H9 (cell line): ENCODE measurements around the gene CPA2. TPM values are rescaled to one million over a fixed set of nuclear protein-coding genes. Genes with fewer than 3 reads are reported as not detected.

Experiments
- DNase-seq: peaks from one replicate; pipeline ENCODE4 v3.0.0-alpha.2; 2017
- H2AFZ ChIP-seq: one replicate; pipeline ENCODE4 v1.6.1; 2013; ENCODE audit warnings: mild to moderate bottlenecking, low read length, control low read depth, moderate library complexity
- H2AK5ac ChIP-seq: 2 replicates; pipeline ENCODE4 v1.6.1; 2013; ENCODE audit warnings: low read length, control low read depth, mixed read lengths; ENCODE audit not compliant: insufficient read length
- H2BK120ac ChIP-seq: one replicate; pipeline ENCODE4 v1.6.1; 2013; ENCODE audit warnings: low read depth, mild to moderate bottlenecking, low read length, control low read depth, inconsistent platforms; ENCODE audit not compliant: poor library complexity, severe bottlenecking
- H2BK12ac ChIP-seq: 2 replicates; pipeline ENCODE4 v1.6.1; 2013; ENCODE audit warnings: low read length, control low read depth, mixed read lengths, low read depth; ENCODE audit not compliant: insufficient read length
- H2BK15ac ChIP-seq: 2 replicates; pipeline ENCODE4 v1.6.1; 2013; ENCODE audit warnings: low read depth, low read length, control low read depth
- H2BK20ac ChIP-seq: one replicate; pipeline ENCODE4 v1.6.1; 2013; ENCODE audit warnings: low read depth, mild to moderate bottlenecking, low read length, control low read depth, inconsistent platforms; ENCODE audit not compliant: poor library complexity, severe bottlenecking
- H2BK5ac ChIP-seq: 2 replicates; pipeline ENCODE4 v1.6.1; 2013; ENCODE audit warnings: low read length, control low read depth, mixed read lengths; ENCODE audit not compliant: insufficient read length
- H3K14ac ChIP-seq: 2 replicates; pipeline ENCODE4 v1.6.1; 2013; ENCODE audit warnings: low read length, control low read depth; ENCODE audit not compliant: insufficient read depth
- H3K18ac ChIP-seq: 2 replicates; pipeline ENCODE4 v1.6.1; 2013; ENCODE audit warnings: low read depth, mild to moderate bottlenecking, mixed read lengths, low read length, control low read depth; ENCODE audit not compliant: insufficient read length
- H3K23ac ChIP-seq: 2 replicates; pipeline ENCODE4 v1.6.1; 2013; ENCODE audit warnings: low read length, control low read depth, mixed read lengths, low read depth; ENCODE audit not compliant: insufficient read length
- H3K23me2 ChIP-seq: 2 replicates; pipeline ENCODE4 v1.6.1; 2013; ENCODE audit warnings: low read depth, mild to moderate bottlenecking, mixed read lengths, low read length, control low read depth; ENCODE audit not compliant: insufficient read length, poor library complexity, severe bottlenecking
- H3K27ac ChIP-seq: 2 replicates; pipeline ENCODE4 v1.5.1; 2013; ENCODE audit warnings: low read length, control low read depth, mixed read lengths, low read depth; ENCODE audit not compliant: insufficient read length
- H3K27me3 ChIP-seq: 2 replicates; pipeline ENCODE4 v1.6.1; 2013; ENCODE audit warnings: low read length, control low read depth, inconsistent platforms; ENCODE audit not compliant: insufficient read depth
- H3K4ac ChIP-seq: 2 replicates; pipeline ENCODE4 v1.6.1; 2013; ENCODE audit warnings: low read depth, mild to moderate bottlenecking, control low read depth, inconsistent platforms, low read length, moderate library complexity
- H3K4me1 ChIP-seq: 2 replicates; pipeline ENCODE4 v1.6.1; 2013; ENCODE audit warnings: low read length, control low read depth, inconsistent platforms; ENCODE audit not compliant: insufficient read depth
- H3K4me2 ChIP-seq: 2 replicates; pipeline ENCODE4 v1.6.1; 2013; ENCODE audit warnings: low read length, control low read depth, mixed read lengths; ENCODE audit not compliant: insufficient read length, insufficient read depth
- H3K56ac ChIP-seq: 2 replicates; pipeline ENCODE4 v1.6.1; 2013; ENCODE audit warnings: low read depth, mild to moderate bottlenecking, mixed read lengths, low read length, control low read depth; ENCODE audit not compliant: insufficient read length
- H3K79me1 ChIP-seq: 2 replicates; pipeline ENCODE4 v1.6.1; 2013; ENCODE audit warnings: low read depth, mild to moderate bottlenecking, moderate library complexity, low read length, control low read depth, inconsistent platforms; ENCODE audit not compliant: insufficient read depth, poor library complexity, severe bottlenecking
- H3K79me2 ChIP-seq: 2 replicates; pipeline ENCODE4 v1.6.1; 2013; ENCODE audit warnings: low read length, control low read depth, inconsistent platforms; ENCODE audit not compliant: insufficient read depth
- H3K9ac ChIP-seq: 2 replicates; pipeline ENCODE4 v1.6.1; 2013; ENCODE audit warnings: low read length, control low read depth, mixed read lengths; ENCODE audit not compliant: insufficient read length; ENCODE audit errors: extremely low read depth
- H3K9me3 ChIP-seq: one replicate; pipeline ENCODE4 v1.6.1; 2013; ENCODE audit warnings: low read depth, low read length, inconsistent platforms; ENCODE audit not compliant: control insufficient read depth
- H3T11ph ChIP-seq: one replicate; pipeline ENCODE4 v1.6.1; 2013; ENCODE audit warnings: mild to moderate bottlenecking, low read length, control low read depth, inconsistent platforms
- H4K20me1 ChIP-seq: one replicate; pipeline ENCODE4 v1.6.1; 2013; ENCODE audit not compliant: control insufficient read depth, insufficient read length, insufficient read depth
- H4K5ac ChIP-seq: 2 replicates; pipeline ENCODE4 v1.6.1; 2013; ENCODE audit warnings: low read depth, mild to moderate bottlenecking, mixed read lengths, low read length, control low read depth; ENCODE audit not compliant: insufficient read length
- H4K8ac ChIP-seq: replicated peaks from 2 replicates; pipeline ENCODE4 v1.6.1; 2013; ENCODE audit warnings: low read length, control low read depth, mixed read lengths, low read depth; ENCODE audit not compliant: insufficient read length
- H4K91ac ChIP-seq: 2 replicates; pipeline ENCODE4 v1.6.1; 2013; ENCODE audit warnings: low read depth, mild to moderate bottlenecking, moderate library complexity, mixed read lengths, low read length, control low read depth; ENCODE audit not compliant: insufficient read length
- H3K27ac Mint-ChIP-seq, 3 experiments: 2 replicates in 2 of 3; 3 replicates in 1 of 3; pipeline ENCODE4 v1.8.0; 2020 to 2021; ENCODE audit warnings: mixed read lengths in 3 of 3, mild to moderate bottlenecking in 1 of 3, moderate library complexity in 1 of 3
- H3K27me3 Mint-ChIP-seq: 2 replicates; pipeline ENCODE4 v1.8.0; 2021; ENCODE audit warnings: low read depth, mild to moderate bottlenecking, moderate library complexity, mixed read lengths
- H3K36me3 Mint-ChIP-seq, 3 experiments: 2 replicates in 2 of 3; 3 replicates in 1 of 3; pipeline ENCODE4 v1.8.0; 2020 to 2021; ENCODE audit warnings: low read depth in 3 of 3, mixed read lengths in 3 of 3; ENCODE audit not compliant: insufficient read depth in 1 of 3
- H3K4me1 Mint-ChIP-seq, 2 experiments: 2 replicates each; pipeline ENCODE4 v1.8.0; 2020; ENCODE audit warnings: mixed read lengths in 2 of 2
- H3K4me3 Mint-ChIP-seq, 2 experiments: 2 replicates in 1 of 2; 3 replicates in 1 of 2; pipeline ENCODE4 v1.8.0; 2020 to 2021; ENCODE audit warnings: mild to moderate bottlenecking in 2 of 2, mixed read lengths in 2 of 2, moderate library complexity in 1 of 2
- H3K9me3 Mint-ChIP-seq, 2 experiments: 2 replicates in 1 of 2; 3 replicates in 1 of 2; pipeline ENCODE4 v1.8.0; 2020; ENCODE audit warnings: mild to moderate bottlenecking in 2 of 2, mixed read lengths in 2 of 2, moderate library complexity in 1 of 2
- WGBS: extraction: QIAGEN DNeasy Blood & Tissue Kit; methylation state at CpG from one replicate; pipeline ENCODE4 v1.1.7; 2013; ENCODE audit warnings: missing lambda C conversion rate, low lambda C conversion rate, mixed read lengths; ENCODE audit not compliant: insufficient read length; ENCODE audit errors: extremely low coverage; 5-methylcytosine and 5-hydroxymethylcytosine counted together
- long read RNA-seq: library from polyadenylated mRNA; unstranded; transcript quantifications from one replicate; pipeline ENCODE4 v2.0.0, GENCODE V29; 2020
- total RNA-seq: library from RNA; stranded (reverse); gene quantifications from 2 replicates; pipeline ENCODE4 v1.2.1, GENCODE V29; 2021
- TF ChIP-seq, protein P1 (sequence below): fragments of 200-600 bp; sonication (generic); conservative IDR thresholded peaks from 3 replicates; pipeline ENCODE4 v1.8.0; 2021; ENCODE audit warnings: antibody characterized with exemption, mild to moderate bottlenecking

CPA2 gene
- total RNA-seq: 0.29 TPM in 1 of 2 replicates, not detected in the other
- long read RNA-seq, partial matches to known transcripts: 0 of 1 reads
- long read RNA-seq, other reads (novel, unspliced or antisense): 1 of 1 reads

DNA sequence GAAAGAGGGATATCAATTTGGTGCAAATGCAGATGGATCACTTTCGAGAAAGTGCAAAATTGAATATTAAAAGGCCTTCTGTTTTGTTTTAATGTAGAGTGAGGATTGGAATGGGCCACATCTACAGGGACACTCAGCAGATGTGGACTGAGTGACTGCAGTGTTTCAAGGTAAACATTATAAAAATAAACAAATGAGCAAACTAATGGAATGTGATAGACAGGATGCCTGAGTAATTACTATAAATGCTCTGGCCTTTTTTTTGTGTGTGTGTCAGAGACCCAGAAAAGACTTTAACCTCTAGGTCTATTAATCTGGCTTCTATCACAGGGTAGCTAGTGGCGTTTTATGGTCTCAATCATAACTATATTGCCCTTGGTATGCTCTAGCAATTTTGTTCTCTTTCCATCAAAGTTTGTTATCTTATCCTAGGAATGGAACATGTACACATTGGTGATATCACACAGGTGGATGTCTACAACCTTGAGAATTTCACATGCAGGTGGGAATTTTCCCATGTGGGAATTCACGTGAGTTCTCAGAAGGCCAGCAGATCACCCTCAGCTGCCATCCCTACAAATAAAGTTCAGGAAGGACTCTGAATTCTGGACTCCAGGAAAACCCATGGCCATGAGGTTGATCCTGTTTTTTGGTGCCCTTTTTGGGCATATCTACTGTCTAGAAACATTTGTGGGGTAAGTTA, at the start of gene CPA2:
TSS of gene CPA2 (plus strand) at position 606 of the 703 bp plus-strand sequence. CDS start at position 625, 19 bp downstream.
- no peak within 1 kb of the TSS for H2AFZ ChIP-seq
- no peak within 1 kb of the TSS for H3K18ac ChIP-seq
- no peak within 1 kb of the TSS for H3K9ac ChIP-seq
- no peaks in the 10 kb centered on the region for H3K79me1 ChIP-seq
- no peak within 1 kb of the TSS for H2AK5ac ChIP-seq
- no peak within 1 kb of the TSS for H4K8ac ChIP-seq
- no peak within 1 kb of the TSS for H2BK20ac ChIP-seq
- H3K4me2 ChIP-seq: no peak within 1 kb of the TSS
- no CpG with 5 or more reads among the region's 3 CpGs for WGBS
- no peak within 1 kb of the TSS for H4K5ac ChIP-seq
- Mint-ChIP-seq H3K27me3 (peaks cover 8% of the 10 kb centered on the region), H3K4me1 (peaks cover 46 to 47% of the 10 kb centered on the region in 2 experiments), H3K27ac (no peak within 1 kb of the TSS), H3K4me3 (no peak within 1 kb of the TSS), H3K9me3 (no peaks in the 10 kb centered on the region; a peak in 2 of 5 replicates), H3K36me3 (peaks cover 0 to 4% (median 2%) of the 10 kb centered on the region in 3 experiments; a peak in 2 of 7 replicates)
- H4K20me1 ChIP-seq: no peaks in the 10 kb centered on the region
- no peaks in the 10 kb centered on the region for H3K27me3 ChIP-seq
- H3K9me3 ChIP-seq: no peaks in the 10 kb centered on the region
- H3K4me1 ChIP-seq: no peaks in the 10 kb centered on the region; the same call in 1 of the 2 replicates
- no peak within 1 kb of the TSS for H3K14ac ChIP-seq
- no peak within 1 kb of the TSS for H3K4ac ChIP-seq
- H2BK12ac ChIP-seq: no peak within 1 kb of the TSS
- H2BK120ac ChIP-seq: no peak within 1 kb of the TSS
- no peak within 1 kb of the TSS for H4K91ac ChIP-seq
- H3K27ac ChIP-seq: no peak within 1 kb of the TSS
- no peaks in the 10 kb centered on the region for H3K23me2 ChIP-seq
- no peak within 1 kb of the TSS for H3K23ac ChIP-seq
- no peak within 1 kb of the TSS for H2BK15ac ChIP-seq
- no peak within 1 kb of the TSS for H3T11ph ChIP-seq
- DNase-seq: no peak
- TF ChIP-seq, protein P1, sequence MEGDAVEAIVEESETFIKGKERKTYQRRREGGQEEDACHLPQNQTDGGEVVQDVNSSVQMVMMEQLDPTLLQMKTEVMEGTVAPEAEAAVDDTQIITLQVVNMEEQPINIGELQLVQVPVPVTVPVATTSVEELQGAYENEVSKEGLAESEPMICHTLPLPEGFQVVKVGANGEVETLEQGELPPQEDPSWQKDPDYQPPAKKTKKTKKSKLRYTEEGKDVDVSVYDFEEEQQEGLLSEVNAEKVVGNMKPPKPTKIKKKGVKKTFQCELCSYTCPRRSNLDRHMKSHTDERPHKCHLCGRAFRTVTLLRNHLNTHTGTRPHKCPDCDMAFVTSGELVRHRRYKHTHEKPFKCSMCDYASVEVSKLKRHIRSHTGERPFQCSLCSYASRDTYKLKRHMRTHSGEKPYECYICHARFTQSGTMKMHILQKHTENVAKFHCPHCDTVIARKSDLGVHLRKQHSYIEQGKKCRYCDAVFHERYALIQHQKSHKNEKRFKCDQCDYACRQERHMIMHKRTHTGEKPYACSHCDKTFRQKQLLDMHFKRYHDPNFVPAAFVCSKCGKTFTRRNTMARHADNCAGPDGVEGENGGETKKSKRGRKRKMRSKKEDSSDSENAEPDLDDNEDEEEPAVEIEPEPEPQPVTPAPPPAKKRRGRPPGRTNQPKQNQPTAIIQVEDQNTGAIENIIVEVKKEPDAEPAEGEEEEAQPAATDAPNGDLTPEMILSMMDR: no peak
- H2BK5ac ChIP-seq: no peak within 1 kb of the TSS
- H3K79me2 ChIP-seq: no peaks in the 10 kb centered on the region
- no peak within 1 kb of the TSS for H3K56ac ChIP-seq
